HG03135 (cell line): ENCODE results near the gene EYA2.
"Not testable (repeated sequence)": the region's sequence is repeated elsewhere in the genome, so short reads cannot be mapped to it uniquely, and the experiment has no call there.

Experiments used
- ATAC-seq: cut with Tn5 transposase; IDR thresholded peaks from one replicate; pipeline ENCODE4 v1.9.1; 2021; ENCODE audit warnings: mild to moderate bottlenecking, moderate library complexity; ENCODE audit not compliant: unreplicated experiment

The EYA2 gene

DNA sequence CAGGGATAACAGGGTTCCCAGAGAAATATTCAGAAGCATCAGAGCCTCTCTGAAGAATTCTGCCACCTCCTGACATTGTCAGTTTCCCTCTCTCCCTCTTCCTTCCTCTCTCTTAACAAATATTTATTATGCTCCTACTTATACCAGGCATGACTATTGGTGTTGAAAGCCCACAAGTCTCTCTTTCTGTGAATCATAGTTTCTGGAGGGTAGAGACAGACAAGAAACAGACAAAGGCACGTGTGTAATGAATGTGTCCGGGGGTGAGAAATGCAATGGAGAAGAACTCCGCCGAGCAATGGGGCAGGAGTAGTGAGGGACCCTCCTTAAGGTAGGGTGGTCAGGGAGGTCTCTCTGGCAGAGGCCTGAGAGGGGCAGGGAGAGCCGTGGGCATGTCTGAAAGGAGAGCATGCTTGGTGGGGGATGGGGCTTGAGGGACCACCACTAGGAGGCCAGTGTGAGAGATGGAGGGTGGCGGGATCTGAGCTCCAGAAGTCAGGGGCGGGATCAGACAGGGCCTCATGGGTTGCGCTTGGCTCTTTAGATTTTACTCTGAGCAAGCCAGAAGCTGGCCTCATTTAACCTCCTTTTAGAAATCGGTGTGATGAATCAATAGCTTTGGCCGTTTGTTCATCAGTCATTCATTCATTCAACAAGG is 57.3 kb downstream of the EYA2 start:
- ATAC-seq, result no peak

DNA sequence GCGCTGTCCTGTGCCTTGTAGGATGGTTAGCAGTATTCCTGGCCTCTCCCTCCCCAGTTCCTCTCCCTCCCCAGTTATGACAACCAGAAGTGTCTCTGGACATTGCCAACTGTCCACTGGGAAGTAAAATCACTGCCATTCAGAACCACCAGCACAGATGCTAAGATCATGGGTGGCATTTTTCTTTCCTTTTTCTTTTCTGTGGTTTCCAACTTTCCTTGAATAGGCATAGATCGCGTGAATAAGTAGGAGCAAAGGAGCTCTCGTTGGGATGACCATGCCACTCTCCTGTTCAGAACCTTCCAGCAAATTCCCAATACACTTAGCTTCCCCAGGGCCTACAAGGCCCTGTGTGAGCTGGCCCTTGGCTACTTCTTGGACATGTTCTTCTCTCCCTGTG is 59.0 kb downstream of the EYA2 start:
- no peak for ATAC-seq

DNA sequence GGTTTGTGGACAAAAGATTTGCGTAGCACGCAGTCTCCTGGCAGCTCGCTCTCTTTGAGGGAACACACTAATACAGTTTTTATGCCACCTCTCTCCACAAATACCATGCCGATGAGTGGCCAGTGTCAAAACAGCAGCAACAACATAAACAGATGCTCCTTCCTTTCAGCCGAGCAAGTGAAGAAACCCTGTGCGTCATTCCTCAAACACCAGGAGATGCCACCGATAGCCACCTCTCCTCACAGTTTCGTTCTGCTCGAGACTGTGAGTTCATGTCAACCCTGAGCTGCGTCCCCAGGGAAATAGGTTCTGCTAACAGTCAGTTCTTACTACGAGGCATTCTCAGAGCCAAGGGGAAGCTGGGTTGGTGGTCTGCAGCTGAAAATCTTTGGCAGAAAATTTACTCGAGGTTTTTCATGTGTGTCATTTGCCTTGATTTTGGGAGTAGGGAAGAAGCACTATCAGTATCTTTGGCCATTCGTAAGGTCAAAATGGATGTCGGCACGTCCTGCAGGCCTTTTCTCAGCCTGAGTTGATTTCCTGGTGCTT is 59.9 kb downstream of the EYA2 start:
- no peak for ATAC-seq

DNA sequence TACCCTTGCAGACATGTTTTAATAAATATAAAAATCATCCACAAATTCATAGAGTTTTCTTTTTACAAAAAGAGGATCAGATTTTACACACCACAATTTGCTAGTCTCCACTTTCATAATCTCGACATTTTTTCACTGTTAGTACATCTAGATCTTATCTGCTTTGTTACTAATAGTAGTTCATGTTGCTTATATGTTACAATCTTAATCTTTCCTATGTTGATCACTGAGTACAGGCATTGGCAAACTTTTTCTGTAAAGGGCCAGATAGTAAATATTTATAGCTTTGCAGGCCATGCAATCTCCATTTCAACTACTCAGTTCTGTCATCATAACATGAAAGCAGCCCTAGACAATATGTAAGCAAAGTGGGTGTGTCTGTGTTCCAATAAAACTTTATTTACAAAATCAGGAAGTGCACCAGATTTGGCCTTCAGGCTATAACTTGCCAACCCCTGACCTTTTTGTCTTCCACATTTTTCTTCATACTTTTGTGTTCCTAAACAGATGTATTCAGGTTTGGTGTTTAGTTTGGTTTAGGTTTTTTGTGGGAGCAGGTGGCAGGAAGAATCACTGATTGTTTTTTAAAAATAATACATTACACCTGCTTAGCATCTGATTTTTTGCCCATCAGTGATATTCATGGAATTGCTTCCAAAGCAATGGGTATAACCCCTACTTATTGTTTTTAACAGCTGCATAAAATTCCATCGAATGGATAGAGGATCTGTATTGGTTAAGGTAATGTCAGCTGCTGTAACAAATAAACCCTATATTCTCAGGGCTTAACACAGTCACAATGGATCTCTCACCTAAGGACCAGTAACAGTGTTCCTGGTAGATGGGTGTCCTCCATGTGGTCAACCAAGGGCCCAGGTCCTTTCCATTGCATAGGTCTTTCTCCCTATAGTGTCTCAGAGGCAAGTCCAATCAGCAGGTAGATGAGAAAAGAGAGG is 61.2 kb downstream of the EYA2 start:
- ATAC-seq, result no peak

DNA sequence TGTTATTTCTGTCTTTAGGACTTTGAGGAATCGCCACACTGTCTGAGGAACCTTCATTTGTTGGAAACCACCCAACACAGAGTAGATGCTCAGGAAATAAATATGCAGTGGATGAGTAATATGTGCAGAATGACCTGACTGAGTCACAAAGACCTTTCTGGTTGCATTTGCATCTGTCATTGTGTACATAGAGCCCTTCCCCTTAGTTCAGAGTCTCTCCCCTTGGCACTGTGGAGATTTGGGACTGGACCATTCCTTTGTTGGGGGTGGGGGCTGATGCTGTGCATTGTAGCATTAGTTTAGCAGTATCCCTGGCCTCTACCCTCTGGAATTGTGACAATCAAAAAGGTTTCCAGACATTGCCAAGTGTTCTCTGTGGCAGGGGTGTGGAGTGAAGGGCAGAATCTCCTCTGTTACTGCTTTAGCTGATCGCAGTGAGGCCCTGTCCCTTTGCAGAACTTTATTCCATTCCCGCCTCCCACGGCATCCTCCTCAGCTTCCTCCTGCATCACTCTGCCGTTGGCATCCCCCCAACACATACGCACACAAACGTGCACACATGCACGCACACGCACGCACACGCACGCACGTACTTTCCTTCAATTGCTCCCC is 64.5 kb downstream of the EYA2 start:
- no peak for ATAC-seq

DNA sequence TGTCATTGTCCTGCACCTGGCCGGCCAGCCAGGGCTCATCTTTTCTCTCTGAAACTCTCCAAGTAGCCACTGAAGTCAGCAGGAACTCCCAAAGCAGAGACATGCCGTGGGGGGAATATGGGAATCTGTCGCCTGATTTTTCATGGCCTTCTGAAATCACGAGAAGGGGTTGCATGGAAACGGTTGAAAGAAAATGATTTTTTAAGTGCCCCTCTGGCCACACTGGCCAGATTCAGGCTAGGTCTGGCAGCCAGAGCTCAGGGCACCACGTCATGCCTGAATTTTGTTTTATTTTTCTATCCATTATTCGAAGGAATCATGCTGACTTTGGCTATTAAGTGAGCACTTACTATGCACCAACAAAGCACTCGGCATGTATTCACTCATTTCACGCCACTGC is 65.2 kb downstream of the EYA2 start:
- no peak for ATAC-seq

DNA sequence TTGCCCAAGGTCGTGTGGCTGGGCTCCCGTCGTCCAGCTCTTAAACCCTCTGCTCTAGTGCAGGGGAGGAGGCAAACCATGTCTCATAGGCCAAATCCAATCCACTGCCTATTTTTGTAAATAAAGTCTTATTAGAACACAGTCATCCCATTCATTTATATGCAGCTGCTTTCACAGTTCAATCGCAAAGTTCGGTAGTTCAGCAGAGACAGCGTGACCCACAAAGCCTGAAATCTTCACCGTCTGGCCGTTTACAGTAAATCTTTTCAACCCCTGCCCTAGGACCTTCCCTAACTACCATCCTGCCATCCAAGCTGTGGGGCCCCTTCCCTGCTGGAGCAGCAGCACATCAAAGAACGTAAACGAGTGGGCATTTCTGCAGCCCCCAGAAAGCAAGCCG is 65.9 kb downstream of the EYA2 start:
- ATAC-seq, result no peak

DNA sequence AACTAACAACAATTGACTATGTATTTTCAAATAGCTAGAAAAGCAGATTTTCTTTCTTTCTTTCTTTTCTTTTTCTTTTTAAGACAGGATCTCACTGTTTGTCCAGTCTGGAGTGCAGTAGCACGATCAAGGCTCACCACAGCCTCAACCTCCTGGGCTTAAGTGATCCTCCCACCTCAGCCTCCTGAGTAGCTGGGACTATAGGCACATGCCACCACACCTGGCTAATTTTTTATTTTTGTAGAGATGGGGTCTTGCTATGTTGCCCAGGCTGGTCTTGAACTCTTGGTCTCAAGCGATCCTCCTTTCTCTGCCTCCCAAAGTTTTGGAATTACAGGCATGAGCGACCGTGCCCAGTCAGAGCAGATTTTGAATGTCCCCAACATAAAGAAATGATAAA is 67.3 kb downstream of the EYA2 start:
- ATAC-seq, result not testable (repeated sequence)

DNA sequence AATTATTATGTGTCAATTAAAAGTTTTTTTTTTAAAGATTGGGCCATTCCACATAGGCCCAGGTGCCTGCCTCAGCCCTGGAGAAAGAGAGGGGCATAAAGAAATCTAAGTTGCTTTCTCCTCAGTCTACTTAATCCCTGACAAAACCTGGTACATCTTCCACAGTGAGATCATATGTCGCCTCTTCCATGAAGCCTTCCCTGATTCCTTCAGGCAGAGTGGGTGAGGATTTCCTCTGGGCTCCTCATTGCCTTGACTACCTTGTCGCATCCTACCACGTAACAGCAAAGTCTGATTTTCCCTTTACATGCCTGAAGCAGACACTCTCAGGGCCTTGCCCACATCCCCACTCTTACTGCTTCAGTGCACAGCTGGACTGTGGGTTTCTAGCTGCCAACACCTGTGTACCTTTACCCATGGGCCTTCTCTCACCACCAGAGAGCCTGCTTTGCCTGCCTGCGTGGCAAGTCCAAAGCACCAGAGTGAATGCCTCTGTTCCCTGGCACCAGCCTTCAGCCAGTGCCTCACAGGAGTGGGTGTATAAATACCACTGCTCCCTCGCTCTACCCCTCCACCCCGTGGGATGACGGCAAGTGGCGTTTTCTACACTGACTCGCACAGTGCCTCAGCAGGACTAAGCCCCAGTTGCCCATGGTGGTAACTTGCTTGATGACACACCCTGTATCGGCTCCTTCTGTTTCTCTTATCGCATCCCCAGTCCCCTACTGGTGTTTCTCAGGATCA is 68.0 kb downstream of the EYA2 start:
- no peak for ATAC-seq

DNA sequence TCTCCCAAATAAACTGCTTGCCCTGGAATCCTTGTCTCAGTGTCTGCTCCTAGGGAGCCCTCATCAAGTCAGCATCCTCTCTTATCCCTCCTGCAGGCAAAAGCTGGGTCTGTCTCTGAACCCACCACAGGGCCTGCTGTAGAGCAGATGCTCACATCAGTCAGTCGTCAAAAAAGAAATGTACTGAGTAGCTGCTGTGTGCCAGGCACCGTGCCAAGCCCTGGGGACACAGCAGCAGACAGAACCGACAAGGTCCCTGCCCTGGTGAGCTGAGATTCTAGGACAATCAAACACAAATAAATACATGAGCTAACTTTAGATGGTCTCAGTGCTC is 68.5 kb downstream of the EYA2 start:
- ATAC-seq, result no peak

DNA sequence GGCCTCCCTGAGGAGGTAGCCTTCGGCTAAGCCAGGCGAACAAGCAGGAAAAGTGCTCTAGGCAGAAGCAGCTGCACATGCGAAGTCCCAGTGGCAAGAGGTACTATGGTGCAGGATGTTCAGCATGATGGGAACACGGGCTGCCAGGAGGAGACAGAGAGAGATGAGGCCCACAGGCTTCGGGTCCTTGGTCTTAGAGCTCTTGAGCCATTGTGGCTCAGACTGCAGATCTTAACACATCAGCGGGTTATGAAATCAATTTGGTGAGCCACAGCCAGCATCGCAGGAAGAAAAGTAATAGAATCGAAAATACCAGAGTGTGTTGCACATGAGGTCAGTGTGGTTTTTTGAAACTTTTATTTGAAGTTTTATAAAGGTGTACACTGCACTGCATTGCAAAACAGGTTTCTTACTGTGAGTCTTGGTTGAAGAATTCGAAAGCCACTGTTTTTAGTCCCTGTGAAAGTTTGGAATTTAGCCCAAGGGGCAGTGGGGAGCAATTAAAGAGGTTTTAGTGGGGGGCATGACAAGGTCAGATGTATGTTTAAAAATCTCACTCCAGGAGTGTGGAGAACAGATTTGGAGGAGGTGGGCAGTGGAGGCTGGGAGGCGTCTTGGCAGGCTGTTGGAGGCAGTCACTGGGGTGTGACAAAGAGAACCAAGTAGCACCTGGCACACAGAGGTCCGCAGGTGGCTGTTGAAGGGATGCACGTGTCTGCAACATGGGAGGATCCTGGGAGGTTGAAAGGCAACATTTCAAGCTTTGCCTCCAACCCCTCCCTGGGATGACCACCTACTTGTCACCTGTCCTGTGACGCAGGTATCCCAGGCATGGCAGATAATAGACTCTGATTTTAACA is 69.3 kb downstream of the EYA2 start:
- no peak for ATAC-seq

DNA sequence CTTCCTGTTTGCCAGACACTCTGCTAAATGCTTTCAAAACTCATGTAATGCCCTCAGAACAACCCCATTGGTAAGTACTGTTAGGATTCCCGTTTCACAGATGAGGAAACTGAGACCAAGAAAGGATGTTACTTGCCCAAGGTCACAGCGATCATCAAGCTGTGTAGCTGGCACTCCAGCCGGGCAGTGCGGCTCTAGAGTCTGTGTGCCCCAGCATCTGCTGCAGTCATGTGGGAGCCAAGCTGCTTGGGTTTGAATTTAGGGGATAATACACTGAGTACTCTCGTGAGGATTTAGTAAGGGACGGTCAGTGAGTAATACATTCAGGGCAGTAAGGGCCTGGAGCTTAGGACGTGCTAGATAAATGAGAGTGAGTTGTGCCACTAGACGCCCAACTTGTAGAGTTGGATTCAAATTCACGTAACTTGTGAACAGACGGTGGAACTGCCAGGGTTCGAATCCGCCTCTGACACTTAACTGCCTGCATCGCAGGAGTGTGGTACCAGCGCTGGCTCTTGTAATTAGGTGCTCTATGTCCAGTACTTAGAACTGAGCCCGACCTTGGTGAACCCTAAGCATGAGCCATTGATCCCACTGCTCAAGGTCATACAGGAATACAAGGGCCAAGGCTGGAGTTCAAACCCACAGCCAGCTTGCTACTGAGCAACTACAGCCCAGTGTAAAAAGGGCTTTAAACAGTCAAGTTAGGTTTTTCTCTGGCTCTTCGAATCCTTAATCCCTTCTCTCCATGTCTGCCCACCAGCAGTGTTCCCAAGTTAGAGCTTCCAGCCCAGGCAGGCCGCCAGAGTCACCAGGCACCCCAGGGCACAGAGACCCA is 70.2 kb downstream of the EYA2 start:
- ATAC-seq, result no peak

DNA sequence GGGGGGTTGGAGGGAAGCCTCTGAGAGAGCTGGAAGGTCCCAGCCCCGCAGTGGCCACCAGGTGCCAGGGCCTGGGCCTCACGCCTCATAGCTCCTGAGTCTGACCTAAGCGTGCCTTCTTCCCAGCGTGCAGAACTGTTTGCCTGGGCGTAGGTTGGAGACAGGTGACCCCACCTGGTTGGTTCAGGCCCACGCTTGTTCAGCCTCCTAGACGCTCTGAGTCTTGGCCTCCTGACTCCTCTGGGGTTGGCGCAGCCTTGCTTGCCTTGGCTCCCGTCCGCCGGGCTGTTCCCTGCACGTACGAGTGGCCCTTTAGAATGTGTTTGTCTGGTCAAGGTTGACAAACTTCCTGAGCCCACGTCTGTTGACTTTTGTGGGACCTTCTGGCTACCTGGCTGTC is 70.8 kb downstream of the EYA2 start:
- ATAC-seq, result no peak

DNA sequence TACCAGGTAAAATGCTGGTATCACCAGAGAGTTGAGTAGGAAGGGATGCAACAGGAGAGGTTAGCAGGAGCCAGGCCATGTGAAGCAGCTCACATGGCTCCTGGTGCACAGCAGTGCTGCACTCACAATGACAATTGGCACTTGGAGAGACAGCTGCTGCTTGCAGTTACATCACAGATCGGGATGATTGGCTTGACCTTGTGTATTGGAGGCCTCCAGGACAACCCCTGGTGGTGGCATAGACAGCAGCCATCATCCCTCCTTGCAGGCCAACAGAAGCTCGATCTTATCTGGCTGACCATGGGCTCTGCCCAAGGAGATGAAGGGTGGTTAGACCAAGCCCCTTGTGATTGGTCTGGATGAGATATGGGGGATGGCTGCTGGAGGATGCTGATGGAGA is 73.0 kb downstream of the EYA2 start:
- ATAC-seq, result no peak

DNA sequence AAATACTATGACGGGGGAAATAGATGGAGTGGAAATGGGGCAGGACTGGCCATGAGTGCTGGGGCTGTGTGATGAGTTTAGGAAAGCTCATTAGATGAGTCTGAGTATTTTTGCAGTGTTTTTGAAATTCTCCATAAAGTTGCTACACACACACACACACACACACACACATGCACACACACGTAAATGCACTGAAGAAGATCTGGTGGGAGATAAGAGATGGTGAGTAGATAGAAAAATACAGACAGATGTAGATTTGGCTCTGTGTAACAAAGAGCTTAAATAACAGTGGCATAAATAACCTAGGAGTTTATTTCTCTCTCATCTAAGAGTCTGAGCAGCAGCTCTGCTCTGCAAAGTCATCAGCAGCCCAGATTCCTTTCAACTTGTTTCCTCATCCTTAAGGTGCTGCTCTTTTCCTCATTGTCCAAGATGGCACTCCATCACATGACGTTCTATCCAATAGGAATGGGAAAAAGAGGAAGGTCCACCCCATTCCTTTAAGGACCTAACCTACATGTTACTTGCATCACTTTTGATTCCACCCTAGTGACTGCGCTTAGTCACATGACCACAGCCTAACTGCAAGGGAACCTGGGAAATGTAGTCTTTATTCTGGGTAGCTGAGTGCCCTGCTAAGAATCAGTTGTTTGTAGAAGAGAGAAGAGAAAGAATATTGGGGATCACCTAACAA is 76.4 kb downstream of the EYA2 start:
- ATAC-seq, result no peak

DNA sequence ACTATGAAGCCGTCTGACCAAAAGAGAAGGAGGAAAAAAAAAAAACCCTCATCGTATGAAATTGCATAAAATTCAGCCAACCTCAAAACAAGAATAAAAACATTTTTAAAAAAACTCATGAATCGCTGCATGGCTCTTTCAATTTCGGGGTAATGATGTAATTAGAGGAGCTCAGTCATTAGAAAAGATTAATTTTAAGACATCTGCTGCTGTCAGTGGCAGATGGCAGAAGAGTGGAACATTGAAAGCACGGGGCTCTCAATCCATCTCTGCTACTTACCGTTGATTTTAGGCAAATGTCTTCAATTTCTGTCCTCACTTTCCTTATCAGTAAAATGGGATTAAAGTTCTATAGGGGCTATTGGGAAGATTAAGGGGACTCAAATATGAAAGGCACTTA is 79.1 kb downstream of the EYA2 start:
- no peak for ATAC-seq

DNA sequence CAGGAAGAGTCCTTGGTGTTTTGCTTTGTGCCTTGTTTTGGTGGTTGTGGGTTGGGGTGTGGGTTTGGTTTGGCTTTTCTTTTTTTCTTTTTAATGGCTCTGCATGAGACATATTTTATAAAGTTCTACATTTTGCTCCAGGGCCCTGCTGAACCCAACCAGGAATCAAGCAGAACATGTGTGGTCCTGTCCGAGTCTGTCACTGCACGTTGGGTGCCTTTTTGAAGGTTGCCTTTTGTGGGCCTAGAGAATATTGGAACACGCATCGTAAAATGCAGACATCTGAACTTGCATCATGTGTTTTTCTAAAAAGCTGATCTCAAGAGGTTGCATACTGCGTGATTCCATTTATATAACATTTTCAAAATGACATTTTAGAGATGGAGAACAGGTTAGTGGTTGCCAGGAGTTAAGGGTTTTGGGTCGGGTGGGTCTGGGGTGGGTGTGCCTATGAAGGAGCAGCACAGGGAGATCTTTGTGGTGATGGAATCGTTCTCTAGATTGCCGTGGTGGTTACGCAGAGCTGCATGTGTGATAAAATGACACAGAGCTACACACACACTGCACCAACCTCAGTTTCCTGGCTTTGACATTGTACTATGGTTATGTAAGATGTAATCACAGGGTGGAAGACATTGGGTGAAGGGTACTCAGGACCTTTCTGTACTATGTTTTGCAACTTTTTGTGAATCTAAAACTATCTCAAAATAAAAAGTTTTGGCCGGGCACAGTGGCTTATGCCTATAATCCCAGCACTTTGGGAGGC is 80.2 kb downstream of the EYA2 start:
- no peak for ATAC-seq

DNA sequence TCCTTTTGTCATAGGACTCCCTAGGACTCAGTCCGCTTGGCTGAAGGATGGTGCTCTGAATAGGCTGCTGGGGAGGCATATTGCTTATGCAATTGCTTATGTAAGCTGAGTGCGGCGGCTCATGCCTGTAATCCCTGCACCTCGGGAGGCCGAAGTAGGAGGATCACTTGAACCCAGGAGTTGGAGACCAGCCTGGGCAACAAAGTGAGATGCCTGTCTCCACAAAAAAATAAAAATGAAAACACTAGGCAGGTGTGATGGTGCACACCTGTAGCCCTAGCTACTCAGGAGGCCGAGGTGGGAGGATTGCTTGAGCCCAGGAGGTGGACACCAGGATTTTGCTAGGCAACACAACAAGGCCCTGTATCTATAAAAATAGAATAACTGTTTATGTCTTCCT is 81.3 kb downstream of the EYA2 start:
- no peak for ATAC-seq
